ENCODE measurements around the gene TSN. TPM values are rescaled to one million over a fixed set of nuclear protein-coding genes. Genes with fewer than 3 reads are reported as not detected.
"Not testable (repeated sequence)": the region's sequence is repeated elsewhere in the genome, so short reads cannot be mapped to it uniquely, and the experiment has no call there.

Gene TSN
- total RNA-seq, 4 donors from 2014 or later: 31.8 to 49.3 (median 41.2) TPM

DNA sequence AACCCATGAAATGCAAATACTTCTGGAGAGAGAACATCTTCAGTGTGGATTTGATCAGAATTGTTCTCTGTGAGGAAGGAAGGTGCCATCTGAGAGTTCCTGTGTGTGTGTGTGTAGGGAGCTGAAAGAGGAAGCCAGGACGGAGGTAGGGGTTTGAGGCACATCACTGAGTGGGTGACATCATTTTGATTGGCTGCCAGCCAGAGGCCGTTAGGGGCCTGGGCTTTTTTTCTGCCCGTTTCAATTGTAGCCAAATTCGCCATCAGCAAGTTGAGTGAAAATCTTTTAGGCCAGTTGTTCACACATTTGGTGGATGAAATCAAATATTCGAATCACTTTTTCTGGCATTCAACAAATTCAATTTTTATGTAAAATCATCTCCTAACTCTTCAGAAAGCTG is 48.9 kb downstream of the TSN start:
- DNase-seq: no peak
- H3K9me3 ChIP-seq: peaks cover 0 to 5% (median 0%) of the 10 kb centered on the region in 3 donors
- no peak overlapping the region for H3K27ac ChIP-seq
- TF ChIP-seq, protein P1, sequence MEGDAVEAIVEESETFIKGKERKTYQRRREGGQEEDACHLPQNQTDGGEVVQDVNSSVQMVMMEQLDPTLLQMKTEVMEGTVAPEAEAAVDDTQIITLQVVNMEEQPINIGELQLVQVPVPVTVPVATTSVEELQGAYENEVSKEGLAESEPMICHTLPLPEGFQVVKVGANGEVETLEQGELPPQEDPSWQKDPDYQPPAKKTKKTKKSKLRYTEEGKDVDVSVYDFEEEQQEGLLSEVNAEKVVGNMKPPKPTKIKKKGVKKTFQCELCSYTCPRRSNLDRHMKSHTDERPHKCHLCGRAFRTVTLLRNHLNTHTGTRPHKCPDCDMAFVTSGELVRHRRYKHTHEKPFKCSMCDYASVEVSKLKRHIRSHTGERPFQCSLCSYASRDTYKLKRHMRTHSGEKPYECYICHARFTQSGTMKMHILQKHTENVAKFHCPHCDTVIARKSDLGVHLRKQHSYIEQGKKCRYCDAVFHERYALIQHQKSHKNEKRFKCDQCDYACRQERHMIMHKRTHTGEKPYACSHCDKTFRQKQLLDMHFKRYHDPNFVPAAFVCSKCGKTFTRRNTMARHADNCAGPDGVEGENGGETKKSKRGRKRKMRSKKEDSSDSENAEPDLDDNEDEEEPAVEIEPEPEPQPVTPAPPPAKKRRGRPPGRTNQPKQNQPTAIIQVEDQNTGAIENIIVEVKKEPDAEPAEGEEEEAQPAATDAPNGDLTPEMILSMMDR (IDR thresholded peaks at IDR 0.05 in 4 of 5, conservative IDR thresholded peaks at IDR 0.05 in 1 of 5): no peak
- no peak for TF ChIP-seq POLR2A (IDR thresholded peaks at IDR 0.05)
- H3K36me3 ChIP-seq: no peaks in the 10 kb centered on the region
- peaks cover 0 to 3% (median 0%) of the 10 kb centered on the region in 3 donors for H3K27me3 ChIP-seq
- peaks cover 0 to 1% of the 10 kb centered on the region in 2 donors for H3K4me1 ChIP-seq
- no peak overlapping the region for H3K4me3 ChIP-seq
- no peak for ATAC-seq
- intact Hi-C loops (cut with DNase I; ENCODE audit: low total_unique reads): no loop called here
- in situ Hi-C loops (cut with MboI; ENCODE audit: low sequenced_read_pairs in 4 of 4): no loop called here

- intact Hi-C loops (cut with DNase I; ENCODE audit: low total_unique reads): no loop called here
- DNase-seq (no peak), ATAC-seq (no peak)
- H3K9me3 ChIP-seq: peaks cover 0 to 5% (median 0%) of the 10 kb centered on the region in 3 donors
- no peak overlapping the region for H3K27ac ChIP-seq
- H3K4me1 ChIP-seq: peaks cover 6 to 9% of the 10 kb centered on the region in 2 donors
- in situ Hi-C loops (cut with MboI; ENCODE audit: low sequenced_read_pairs in 4 of 4): no loop called here
- TF ChIP-seq, protein P1 (IDR thresholded peaks at IDR 0.05 in 4 of 5, conservative IDR thresholded peaks at IDR 0.05 in 1 of 5): no peak
- no peak for TF ChIP-seq POLR2A (IDR thresholded peaks at IDR 0.05)
- peaks cover 0 to 3% (median 0%) of the 10 kb centered on the region in 3 donors for H3K27me3 ChIP-seq
- H3K4me3 ChIP-seq: no peak overlapping the region
- no peaks in the 10 kb centered on the region for H3K36me3 ChIP-seq
These were observed 49.7 kb downstream of the TSN start for GRCh38 chr2:121804997-121805765.

DNA sequence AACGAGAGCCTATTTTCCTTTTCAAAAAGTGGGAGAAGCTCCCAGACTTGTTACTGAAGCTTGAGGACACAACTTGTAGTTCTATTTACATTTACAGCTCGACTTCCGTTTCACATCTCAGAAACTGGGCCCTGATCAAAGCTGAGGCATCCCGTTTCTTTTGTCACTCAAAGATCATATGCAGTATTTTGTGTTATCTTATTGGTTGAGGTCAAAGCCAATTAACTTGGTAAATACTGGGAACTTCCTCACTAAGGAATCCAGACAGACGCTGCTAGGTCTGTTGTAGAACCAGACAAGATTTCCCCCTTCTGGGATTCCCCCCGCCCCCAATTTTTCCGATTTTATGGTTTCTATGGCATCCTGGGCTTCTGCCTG is 50.3 kb downstream of the TSN start:
- no peak overlapping the region for H3K4me3 ChIP-seq
- no peak for ATAC-seq
- DNase-seq: no peak
- H3K9me3 ChIP-seq: peaks cover 0 to 5% (median 0%) of the 10 kb centered on the region in 3 donors
- H3K36me3 ChIP-seq: no peaks in the 10 kb centered on the region
- intact Hi-C loops (cut with DNase I; ENCODE audit: low total_unique reads) (no loop called here), in situ Hi-C loops (cut with MboI; ENCODE audit: low sequenced_read_pairs in 4 of 4) (no loop called here)
- no peak for TF ChIP-seq POLR2A (IDR thresholded peaks at IDR 0.05)
- TF ChIP-seq, protein P1 (IDR thresholded peaks at IDR 0.05 in 4 of 5, conservative IDR thresholded peaks at IDR 0.05 in 1 of 5): no peak
- H3K4me1 ChIP-seq: peaks cover 6 to 10% of the 10 kb centered on the region in 2 donors
- peaks cover 0 to 3% (median 0%) of the 10 kb centered on the region in 3 donors for H3K27me3 ChIP-seq
- no peak overlapping the region for H3K27ac ChIP-seq

GRCh38 chr2:121807771-121808170 is 52.3 kb downstream of the TSN start:
- in situ Hi-C loops (cut with MboI; ENCODE audit: low sequenced_read_pairs in 4 of 4); DNase-seq; intact Hi-C loops (cut with DNase I; ENCODE audit: low total_unique reads); H3K36me3 ChIP-seq; H3K9me3 ChIP-seq; H3K4me3 ChIP-seq; H3K4me1 ChIP-seq; H3K27ac ChIP-seq; ATAC-seq; H3K27me3 ChIP-seq: not testable (repeated sequence)

- intact Hi-C loops (cut with DNase I; ENCODE audit: low total_unique reads) (loop anchor here (10.0 kb wide), 1 partner anchor 165 kb away; no protein-coding TSS in a partner anchor), in situ Hi-C loops (cut with MboI; ENCODE audit: low sequenced_read_pairs in 4 of 4) (no loop called here)
- no peak overlapping the region for H3K4me3 ChIP-seq
- no peaks in the 10 kb centered on the region for H3K36me3 ChIP-seq
- H3K27ac ChIP-seq: no peak overlapping the region
- H3K9me3 ChIP-seq: no peaks in the 10 kb centered on the region
- TF ChIP-seq, protein P1 (IDR thresholded peaks at IDR 0.05 in 4 of 5, conservative IDR thresholded peaks at IDR 0.05 in 1 of 5): no peak
- TF ChIP-seq POLR2A (IDR thresholded peaks at IDR 0.05): no peak
- peak; percentile 92 to 94 for ATAC-seq
- no peaks in the 10 kb centered on the region for H3K27me3 ChIP-seq
- DNase-seq: peak; percentile 35 to 50
- peaks cover 6 to 10% of the 10 kb centered on the region in 2 donors for H3K4me1 ChIP-seq
These were observed 54.2 kb downstream of the TSN start for GRCh38 chr2:121809607-121810006.

Measured in gastrocnemius medialis (tissue), 4 donors.